Hair follicle dermal papilla cell (primary cell): Measurements from ENCODE around the gene C1orf232. TPM values are rescaled to one million over a fixed set of nuclear protein-coding genes. Genes with fewer than 3 reads are reported as not detected.

Experiments
- total RNA-seq: library from RNA; depleted of rRNA; stranded (reverse); fragments of >200 nt; gene quantifications from 2 replicates; pipeline ENCODE4 v1.2.3, GENCODE V29; 2012

C1orf232 gene
- not detected in 2 replicates for total RNA-seq

GRCh38 chr1:26168410-26169197, at the start of gene C1orf232:
TSS of gene C1orf232 (minus strand) at chr1:26168963. CDS start at chr1:26168499, 464 bp downstream.

GRCh38 chr1:26190373-26190987, 21.7 kb upstream of the C1orf232 start, which contains the start of gene CATSPER4:
TSS of gene CATSPER4 (plus strand) at chr1:26190602. CDS start at chr1:26190628, 26 bp downstream.

DNA sequence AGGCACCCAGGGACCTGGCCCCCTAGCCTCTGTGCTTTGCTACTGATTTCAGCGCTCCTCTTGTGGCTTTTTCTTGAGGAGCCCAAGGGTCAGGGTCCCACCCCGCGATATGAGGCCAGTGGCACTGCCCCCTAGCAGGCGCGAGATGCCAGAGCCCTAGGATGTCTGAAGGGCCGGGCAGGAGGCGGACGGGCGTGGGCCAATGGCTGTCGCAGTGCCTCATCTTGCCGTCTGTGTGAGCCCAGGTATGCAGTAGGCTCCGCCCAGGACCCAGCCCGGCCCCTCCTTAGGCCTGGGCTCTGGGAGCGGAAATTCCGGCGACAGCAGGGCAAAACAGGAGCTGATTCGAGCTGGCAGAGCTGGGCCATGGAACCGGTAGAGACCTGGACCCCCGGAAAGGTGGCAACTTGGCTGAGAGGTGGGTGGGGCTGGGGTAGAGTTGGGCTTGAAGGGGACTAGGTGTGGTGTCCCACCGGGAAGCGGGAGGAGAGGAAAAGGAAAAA, 8.5 kb upstream of the C1orf232 start, which contains the start of gene CNKSR1:
TSS of gene CNKSR1 (plus strand) at position 310 of the 503 bp plus-strand sequence. CDS start at position 367, 57 bp downstream.

GRCh38 chr1:26171084-26172072, 2.6 kb upstream of the C1orf232 start, which contains the start of gene ZNF593OS:
TSS of gene ZNF593OS (minus strand) at chr1:26171832. CDS start at chr1:26171661, 171 bp downstream.

GRCh38 chr1:26169669-26170471, 1.1 kb upstream of the C1orf232 start, which contains the start of gene ZNF593:
TSS of gene ZNF593 (plus strand) at chr1:26169908. CDS start at chr1:26169984, 76 bp downstream.

DNA sequence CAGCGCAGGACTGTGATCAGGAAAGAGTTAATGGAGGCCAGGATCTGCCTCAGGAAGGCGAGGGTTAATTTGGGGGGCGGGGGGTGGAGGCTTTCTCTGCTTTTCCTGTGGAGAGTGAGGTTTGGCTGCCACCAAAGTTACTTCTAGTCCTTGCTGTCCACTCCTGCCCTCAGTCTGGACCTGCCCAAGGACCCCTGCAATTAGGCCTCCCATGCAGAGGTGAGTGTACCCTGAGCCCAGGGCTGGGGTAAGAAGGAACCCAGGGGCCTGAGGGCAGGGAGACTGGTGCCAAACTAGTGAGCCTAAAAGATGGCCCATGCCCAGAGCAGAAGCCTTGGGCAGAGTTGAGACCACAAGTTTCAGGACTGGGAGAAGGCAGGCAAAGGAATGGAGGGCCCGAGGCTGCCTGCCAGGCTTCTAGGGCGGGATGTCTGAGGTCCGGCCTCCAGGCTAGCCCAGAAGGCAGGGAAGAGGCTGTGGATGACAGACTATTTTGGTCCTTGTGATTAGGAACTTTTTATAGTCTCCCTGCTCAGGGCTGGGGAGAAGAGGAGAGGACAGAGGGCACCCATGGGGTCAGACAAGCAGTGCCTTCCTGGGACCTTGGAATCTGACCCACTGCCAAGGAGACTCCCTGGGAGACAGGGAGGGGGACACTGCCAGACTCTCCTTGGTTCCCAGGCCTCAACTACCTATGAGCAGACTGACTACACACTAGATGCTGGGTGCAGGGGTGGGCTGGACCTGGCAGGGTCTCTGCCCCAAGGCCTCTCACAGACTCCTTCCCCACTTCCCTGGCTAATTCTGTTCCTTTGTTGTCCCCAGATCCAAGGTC, 9.6 kb downstream of the C1orf232 start, which contains the start of gene FAM110D:
TSS of gene FAM110D (plus strand) at position 172 of the 835 bp plus-strand sequence. CDS start 2,213 bp downstream, outside the sequence.

Other genes starting within 250 kb of the C1orf232 start
- gene PAFAH2, start 170.9 kb downstream of the C1orf232 start, total RNA-seq: 9.1 and 31.7 TPM in 2 replicates
- 1.3 and 2.3 TPM in 2 replicates for gene EXTL1, start 147.2 kb downstream of the C1orf232 start, total RNA-seq
- gene SLC30A2, start 122.8 kb downstream of the C1orf232 start, total RNA-seq: not detected in 2 replicates
- gene TRIM63, start 101.3 kb downstream of the C1orf232 start, total RNA-seq: not detected in 2 replicates
- 4.1 and 6.5 TPM in 2 replicates for gene PDIK1L, start 57.1 kb downstream of the C1orf232 start, total RNA-seq
- gene FAM110D, start 9.9 kb downstream of the C1orf232 start, total RNA-seq: not detected in 2 replicates
- gene ZNF593, start 945 bp upstream of the C1orf232 start, total RNA-seq: 18.2 and 19.1 TPM in 2 replicates
- not detected in 2 replicates for gene ZNF593OS, start 2.9 kb upstream of the C1orf232 start, total RNA-seq
- gene CNKSR1, start 8.5 kb upstream of the C1orf232 start, total RNA-seq: not detected in 2 replicates
- not detected in 2 replicates for gene CATSPER4, start 21.6 kb upstream of the C1orf232 start, total RNA-seq
- 6.0 and 8.4 TPM in 2 replicates for gene CEP85, start 65.2 kb upstream of the C1orf232 start, total RNA-seq
- 18.7 and 25.0 TPM in 2 replicates for gene SH3BGRL3, start 111.1 kb upstream of the C1orf232 start, total RNA-seq
- 3.6 and 5.7 TPM in 2 replicates for gene UBXN11, start 137.7 kb upstream of the C1orf232 start, total RNA-seq
- gene CD52, start 149.0 kb upstream of the C1orf232 start, total RNA-seq: not detected in 2 replicates
- gene CRYBG2, start 185.2 kb upstream of the C1orf232 start, total RNA-seq: not detected in 2 replicates
- gene ZNF683, start 203.8 kb upstream of the C1orf232 start, total RNA-seq: not detected in 2 replicates
- gene LIN28A, start 241.9 kb upstream of the C1orf232 start, total RNA-seq: not detected in 2 replicates